GM08714 (cell line): ENCODE measurements around the gene MTA3.
"Not testable (repeated sequence)": the region's sequence is repeated elsewhere in the genome, so short reads cannot be mapped to it uniquely, and the experiment has no call there.

Source experiments
- H3K4me3 ChIP-seq: fragments of 200-500 bp; sonication (Bioruptor generic); 2 replicates; pipeline ENCODE4 v1.5.1; 2014; ENCODE audit warnings: mild to moderate bottlenecking, low read length, inconsistent platforms
- ZNF274 ChIP-seq: IDR thresholded peaks from 2 replicates; pipeline ENCODE4 v1.6.1; 2012; ENCODE audit warnings: mild to moderate bottlenecking, low read depth, low read length

The MTA3 gene

GRCh38 chr2:42721898-42722297 lies 153.5 kb downstream of the MTA3 start:
- H3K4me3 ChIP-seq: no peak overlapping the region
- TF ChIP-seq ZNF274: no peak

GRCh38 chr2:42722320-42723190 lies 154.1 kb downstream of the MTA3 start:
- H3K4me3 ChIP-seq: no peak overlapping the region
- no peak for TF ChIP-seq ZNF274

GRCh38 chr2:42723465-42723864 lies 155.0 kb downstream of the MTA3 start:
- H3K4me3 ChIP-seq: no peak overlapping the region
- no peak for TF ChIP-seq ZNF274

GRCh38 chr2:42724886-42725285 lies 156.5 kb downstream of the MTA3 start:
- TF ChIP-seq ZNF274: no peak
- no peak overlapping the region for H3K4me3 ChIP-seq

GRCh38 chr2:42725657-42726056 lies 157.2 kb downstream of the MTA3 start:
- TF ChIP-seq ZNF274: no peak

GRCh38 chr2:42726680-42727079 lies 158.2 kb downstream of the MTA3 start:
- no peak for TF ChIP-seq ZNF274
- no peak overlapping the region for H3K4me3 ChIP-seq

More at GRCh38 chr2:42725657-42726056, 157.2 kb downstream of the MTA3 start:
- no peak overlapping the region for H3K4me3 ChIP-seq

- H3K4me3 ChIP-seq: not testable (repeated sequence)
Observed at GRCh38 chr2:42731316-42731715, 162.9 kb downstream of the MTA3 start.

GRCh38 chr2:42733852-42734251 lies 165.4 kb downstream of the MTA3 start:
- TF ChIP-seq ZNF274: no peak
- H3K4me3 ChIP-seq: no peak overlapping the region

- H3K4me3 ChIP-seq: no peak overlapping the region
- no peak for TF ChIP-seq ZNF274
Observed at GRCh38 chr2:42736598-42737322, 168.3 kb downstream of the MTA3 start.

- no peak for TF ChIP-seq ZNF274
- no peak overlapping the region for H3K4me3 ChIP-seq
Observed at GRCh38 chr2:42741140-42741539, 172.7 kb downstream of the MTA3 start.

GRCh38 chr2:42742740-42743658 lies 174.6 kb downstream of the MTA3 start:
- TF ChIP-seq ZNF274: no peak
- no peak overlapping the region for H3K4me3 ChIP-seq

- H3K4me3 ChIP-seq: no peak overlapping the region
- TF ChIP-seq ZNF274: no peak
Observed at GRCh38 chr2:42743659-42743990, 175.2 kb downstream of the MTA3 start.

- H3K4me3 ChIP-seq: no peak overlapping the region
- TF ChIP-seq ZNF274: no peak
Observed at GRCh38 chr2:42744545-42745082, 176.2 kb downstream of the MTA3 start.

- H3K4me3 ChIP-seq: no peak overlapping the region
- TF ChIP-seq ZNF274: no peak
Observed at GRCh38 chr2:42747422-42747821, 179.0 kb downstream of the MTA3 start.
